Endothelial cell of umbilical vein (primary cell): ENCODE measurements around the gene UBR3. TPM values are rescaled to one million over a fixed set of nuclear protein-coding genes. Genes with fewer than 3 reads are reported as not detected.

Source experiments
- BruUV-seq: library from RNA; stranded (reverse); fragments of 400-500 nt; replicated peaks from 2 replicates; lab custom pipeline; 2021; lab: Mats Ljungman, UMichigan
- CTCF ChIA-PET: fragments of 300-600, 350-600 bp; sonication (Branson Sonifier 250); formaldehyde crosslinking; loops from one replicate; lab custom pipeline; 2021; ENCODE audit warnings: antibody characterized with exemption, inconsistent platforms; lab: Charles Lee
- POLR2A ChIA-PET: fragments of 300-600, 350-600 bp; sonication (Branson Sonifier 250); formaldehyde crosslinking; loops from one replicate; lab custom pipeline; 2021; ENCODE audit warnings: antibody characterized with exemption, inconsistent platforms; lab: Charles Lee
- DNase-seq: peaks from one replicate; pipeline ENCODE4 v3.0.0-alpha.2; 2011; ENCODE audit warnings: low read depth, low spot score
- FAIRE-seq: peaks from 2 replicates; lab custom pipeline; 2011; peaks lifted over from hg19 to GRCh38; lab: Jason Lieb, UNC
- H2AFZ ChIP-seq: 2 replicates; pipeline ENCODE4 v1.6.0; 2012; ENCODE audit warnings: low read depth, low read length, control low read depth, inconsistent platforms
- H3K27ac ChIP-seq: 2 replicates; pipeline ENCODE4 v1.5.1; 2011; ENCODE audit warnings: low read depth, mild to moderate bottlenecking, control low read depth, low read length, moderate library complexity; ENCODE audit not compliant: insufficient read depth
- H3K27me3 ChIP-seq, 2 experiments: 2 replicates each; pipeline versions ENCODE4 v1.6.0 to v1.6.1; 2011; ENCODE audit warnings: low read length in 2 of 2, mixed read lengths in 1 of 2; ENCODE audit not compliant: control insufficient read depth in 2 of 2, insufficient read depth in 2 of 2
- H3K36me3 ChIP-seq, 2 experiments: 2 replicates in 1 of 2; 3 replicates in 1 of 2; pipeline ENCODE4 v1.5.1; 2011; ENCODE audit warnings: low read length in 2 of 2, mild to moderate bottlenecking in 1 of 2, moderate library complexity in 1 of 2; ENCODE audit not compliant: control insufficient read depth in 2 of 2, insufficient read depth in 2 of 2; ENCODE audit errors: extremely low read depth in 1 of 2
- H3K4me1 ChIP-seq: 3 replicates; pipeline ENCODE4 v1.5.1; 2011; ENCODE audit warnings: mild to moderate bottlenecking, low read length; ENCODE audit not compliant: control insufficient read depth, insufficient read depth; ENCODE audit errors: extremely low read depth
- H3K4me2 ChIP-seq: 2 replicates; pipeline ENCODE4 v1.6.1; 2011; ENCODE audit warnings: low read length, control low read depth, mixed read lengths; ENCODE audit not compliant: insufficient read depth
- H3K4me3 ChIP-seq, 3 experiments: fragments of 200-600 bp in 1 of 3; sonication (generic), shearing (Covaris generic) in 1 of 3; replicated peaks in 1 of 3; 2 replicates each; pipeline ENCODE4 v1.5.1; 2011 to 2016; ENCODE audit warnings: control low read depth in 3 of 3, low read length in 3 of 3, mild to moderate bottlenecking in 2 of 3, inconsistent platforms in 1 of 3, low read depth in 1 of 3, moderate library complexity in 1 of 3; ENCODE audit not compliant: insufficient read depth in 1 of 3
- H3K79me2 ChIP-seq: 2 replicates; pipeline ENCODE4 v1.6.0; 2012; ENCODE audit warnings: low read length, inconsistent platforms; ENCODE audit not compliant: control insufficient read depth, insufficient read depth
- H3K9ac ChIP-seq: replicated peaks from 2 replicates; pipeline ENCODE3; 2011; ENCODE audit warnings: low read length, control low read depth; ENCODE audit not compliant: insufficient read depth; ENCODE audit errors: extremely low read depth
- H3K9me1 ChIP-seq: replicated peaks from 3 replicates; pipeline ENCODE4 v1.6.0; 2011; ENCODE audit warnings: mild to moderate bottlenecking, low read length; ENCODE audit not compliant: control insufficient read depth, insufficient read depth; ENCODE audit errors: extremely low read depth
- H3K9me3 ChIP-seq: replicated peaks from 2 replicates; pipeline ENCODE4 v1.5.1; 2012; ENCODE audit warnings: low read length, inconsistent platforms; ENCODE audit not compliant: control insufficient read depth, insufficient read depth
- H4K20me1 ChIP-seq: replicated peaks from 2 replicates; pipeline ENCODE3; 2011; ENCODE audit warnings: mild to moderate bottlenecking, low read length; ENCODE audit not compliant: control insufficient read depth, insufficient read depth; ENCODE audit errors: extremely low read depth
- CTCF ChIP-seq, 2 donors: IDR thresholded peaks; 1 replicate in 1 of 2; 2 replicates in 1 of 2; pipeline ENCODE4 v1.5.1; 2011; ENCODE audit warnings: low read length in 2 of 2, mild to moderate bottlenecking in 2 of 2, moderate library complexity in 2 of 2, control low read depth in 1 of 2, inconsistent platforms in 1 of 2, low read depth in 1 of 2; ENCODE audit not compliant: insufficient read depth in 1 of 2; ENCODE audit errors: extremely low read depth in 1 of 2
- EZH2 ChIP-seq: IDR thresholded peaks from 2 replicates; pipeline ENCODE4 v1.6.1; 2012; ENCODE audit warnings: borderline replicate concordance, low read depth, mild to moderate bottlenecking, moderate library complexity, low read length, inconsistent platforms; ENCODE audit not compliant: severe bottlenecking
- FOS ChIP-seq: IDR thresholded peaks from 2 replicates; pipeline ENCODE4 v1.6.1; 2011; ENCODE audit warnings: mild to moderate bottlenecking, low read length, moderate library complexity, borderline replicate concordance; ENCODE audit not compliant: insufficient read depth
- GATA2 ChIP-seq: IDR thresholded peaks from 2 replicates; pipeline ENCODE4 v1.7.0; 2011; ENCODE audit warnings: low read depth, mild to moderate bottlenecking, moderate library complexity, mixed read lengths, low read length; ENCODE audit not compliant: insufficient read length, insufficient read depth
- JUN ChIP-seq: IDR thresholded peaks from 2 replicates; pipeline ENCODE4 v1.6.1; 2011; ENCODE audit warnings: borderline replicate concordance, low read depth; ENCODE audit not compliant: insufficient read length, insufficient read depth
- MAX ChIP-seq: IDR thresholded peaks from 2 replicates; pipeline ENCODE4 v1.6.1; 2011; ENCODE audit not compliant: insufficient read depth, insufficient read length
- MYC ChIP-seq: IDR thresholded peaks from one replicate; pipeline ENCODE4 v1.6.1; 2011; ENCODE audit warnings: mild to moderate bottlenecking, low read depth, low read length
- POLR2A ChIP-seq: IDR thresholded peaks from 2 replicates; pipeline ENCODE4 v1.6.1; 2012; ENCODE audit warnings: low read depth, mild to moderate bottlenecking, control low read depth, low read length
- dilution Hi-C: fragments of 300-500 bp; cut with MboI; formaldehyde crosslinking; loops from one replicate; pipeline ENCODE4 v1.15.0; 2019; ENCODE audit warnings: low sequenced_read_pairs; ENCODE audit not compliant: extremely low pct_ligation_motif_present
- intact Hi-C: fragments of 100-400 bp; cut with micrococcal nuclease; formaldehyde crosslinking; loops from one replicate; pipeline ENCODE4 v1.10.0; 2022
- polyA plus RNA-seq, 4 experiments: library from polyadenylated mRNA; depleted of rRNA in 3 of 4; stranded (reverse) in 3 of 4; unstranded in 1 of 4; fragments of >200 nt; gene quantifications; 2 replicates each; pipeline versions ENCODE4 v1.2.1 to v1.2.3, GENCODE V29; 2011 to 2012; ENCODE audit warnings: missing spikeins in 1 of 4
- total RNA-seq: library from RNA; stranded (reverse); gene quantifications from 2 replicates; pipeline ENCODE4 v1.2.3, GENCODE V29; 2021

Gene UBR3
- total and polyA plus RNA-seq, 2 donors (not counting 3 experiments of a cell fraction or from before 2014, with no cell fraction given): 5.3 to 27.5 TPM

- ChIA-PET CTCF (interaction anchor here (1.0 kb wide), 1 partner anchor 73 kb away, joined by 3 read pairs; no protein-coding TSS in a partner anchor), POLR2A (no interaction called here)
- Histone ChIP-seq H3K4me2 (no peak overlapping the region), H3K4me1 (no peaks in the 10 kb centered on the region), H3K9me3 (no peaks in the 10 kb centered on the region), H4K20me1 (no peaks in the 10 kb centered on the region), H3K27me3 (no peaks in the 10 kb centered on the region), H3K9ac (no peak overlapping the region), H3K36me3 (no peaks in the 10 kb centered on the region), H3K27ac (no peak overlapping the region), H3K4me3 (no peak overlapping the region), H2AFZ (no peak overlapping the region), H3K79me2 (no peaks in the 10 kb centered on the region), H3K9me1 (no peaks in the 10 kb centered on the region)
- DNase-seq: no peak
- dilution Hi-C loops: no loop called here
- intact Hi-C loops: no loop called here
- no peak for FAIRE-seq
- no TSS peak for BruUV-seq
- no peak for TF ChIP-seq FOS
- TF ChIP-seq MAX: no peak
- no peak for TF ChIP-seq POLR2A
- TF ChIP-seq CTCF (IDR thresholded peaks at IDR 0.05; ENCODE audit: extremely low read depth in 1 of 2, insufficient read depth in 1 of 2, low read depth in 1 of 2, low read length in 2 of 2): no peak
- TF ChIP-seq JUN: no peak
- TF ChIP-seq MYC: no peak
- no peak for TF ChIP-seq GATA2
- no peak for TF ChIP-seq EZH2
Measured at GRCh38 chr2:170014769-170015168, 187.5 kb downstream of the UBR3 start.
